HepG2 (cell line): ENCODE results near the gene SFXN2.

Source experiments
- ATRX ChIP-seq: sonication (generic); formaldehyde crosslinking; IDR thresholded peaks from 2 replicates; pipeline ENCODE4 v1.4.0; 2020; ENCODE audit warnings: missing genetic modification reagents, borderline replicate concordance
- ZNF589 ChIP-seq: sonication (generic); formaldehyde crosslinking; conservative IDR thresholded peaks from 2 replicates; pipeline ENCODE4 v1.8.0; 2022; ENCODE audit warnings: mild to moderate bottlenecking, moderate library complexity, missing genetic modification reagents

DNA sequence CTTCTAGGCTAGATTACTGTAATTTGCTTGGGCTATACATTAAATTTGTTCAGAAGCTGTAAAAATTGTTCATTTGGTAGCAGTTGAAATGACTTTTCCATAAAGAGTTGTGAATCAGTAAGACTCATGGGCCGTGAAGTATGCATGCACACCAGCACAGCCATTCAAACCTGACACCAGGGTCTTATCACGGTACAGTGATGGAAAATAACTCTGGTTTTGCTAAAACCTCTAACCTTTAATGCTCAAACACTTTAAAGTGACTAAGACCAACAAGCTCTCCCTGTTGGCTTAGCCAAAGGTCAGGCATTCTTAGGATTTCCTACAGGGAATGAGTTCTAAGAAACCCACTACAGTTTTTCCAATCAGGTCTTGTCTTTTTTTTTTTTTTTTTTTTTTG is 11.7 kb upstream of the SFXN2 start:
- TF ChIP-seq ZNF589 (CRISPR knock-in tag) (no peak), ATRX (CRISPR knock-in tag) (no peak)
